H9 (cell line): ENCODE results near the gene STK11IP. TPM values are rescaled to one million over a fixed set of nuclear protein-coding genes. Genes with fewer than 3 reads are reported as not detected.

Experiments used
- DNase-seq: peaks from one replicate; pipeline ENCODE4 v3.0.0-alpha.2; 2017
- H2AFZ ChIP-seq: one replicate; pipeline ENCODE4 v1.6.1; 2013; ENCODE audit warnings: mild to moderate bottlenecking, low read length, control low read depth, moderate library complexity
- H2AK5ac ChIP-seq: 2 replicates; pipeline ENCODE4 v1.6.1; 2013; ENCODE audit warnings: low read length, control low read depth, mixed read lengths; ENCODE audit not compliant: insufficient read length
- H2BK120ac ChIP-seq: one replicate; pipeline ENCODE4 v1.6.1; 2013; ENCODE audit warnings: low read depth, mild to moderate bottlenecking, low read length, control low read depth, inconsistent platforms; ENCODE audit not compliant: poor library complexity, severe bottlenecking
- H2BK12ac ChIP-seq: 2 replicates; pipeline ENCODE4 v1.6.1; 2013; ENCODE audit warnings: low read length, control low read depth, mixed read lengths, low read depth; ENCODE audit not compliant: insufficient read length
- H2BK15ac ChIP-seq: 2 replicates; pipeline ENCODE4 v1.6.1; 2013; ENCODE audit warnings: low read depth, low read length, control low read depth
- H2BK20ac ChIP-seq: one replicate; pipeline ENCODE4 v1.6.1; 2013; ENCODE audit warnings: low read depth, mild to moderate bottlenecking, low read length, control low read depth, inconsistent platforms; ENCODE audit not compliant: poor library complexity, severe bottlenecking
- H2BK5ac ChIP-seq: 2 replicates; pipeline ENCODE4 v1.6.1; 2013; ENCODE audit warnings: low read length, control low read depth, mixed read lengths; ENCODE audit not compliant: insufficient read length
- H3K14ac ChIP-seq: 2 replicates; pipeline ENCODE4 v1.6.1; 2013; ENCODE audit warnings: low read length, control low read depth; ENCODE audit not compliant: insufficient read depth
- H3K18ac ChIP-seq: 2 replicates; pipeline ENCODE4 v1.6.1; 2013; ENCODE audit warnings: low read depth, mild to moderate bottlenecking, mixed read lengths, low read length, control low read depth; ENCODE audit not compliant: insufficient read length
- H3K23ac ChIP-seq: 2 replicates; pipeline ENCODE4 v1.6.1; 2013; ENCODE audit warnings: low read length, control low read depth, mixed read lengths, low read depth; ENCODE audit not compliant: insufficient read length
- H3K23me2 ChIP-seq: 2 replicates; pipeline ENCODE4 v1.6.1; 2013; ENCODE audit warnings: low read depth, mild to moderate bottlenecking, mixed read lengths, low read length, control low read depth; ENCODE audit not compliant: insufficient read length, poor library complexity, severe bottlenecking
- H3K27ac ChIP-seq: 2 replicates; pipeline ENCODE4 v1.5.1; 2013; ENCODE audit warnings: low read length, control low read depth, mixed read lengths, low read depth; ENCODE audit not compliant: insufficient read length
- H3K27me3 ChIP-seq: 2 replicates; pipeline ENCODE4 v1.6.1; 2013; ENCODE audit warnings: low read length, control low read depth, inconsistent platforms; ENCODE audit not compliant: insufficient read depth
- H3K4ac ChIP-seq: 2 replicates; pipeline ENCODE4 v1.6.1; 2013; ENCODE audit warnings: low read depth, mild to moderate bottlenecking, control low read depth, inconsistent platforms, low read length, moderate library complexity
- H3K4me1 ChIP-seq: 2 replicates; pipeline ENCODE4 v1.6.1; 2013; ENCODE audit warnings: low read length, control low read depth, inconsistent platforms; ENCODE audit not compliant: insufficient read depth
- H3K4me2 ChIP-seq: 2 replicates; pipeline ENCODE4 v1.6.1; 2013; ENCODE audit warnings: low read length, control low read depth, mixed read lengths; ENCODE audit not compliant: insufficient read length, insufficient read depth
- H3K56ac ChIP-seq: 2 replicates; pipeline ENCODE4 v1.6.1; 2013; ENCODE audit warnings: low read depth, mild to moderate bottlenecking, mixed read lengths, low read length, control low read depth; ENCODE audit not compliant: insufficient read length
- H3K79me1 ChIP-seq: 2 replicates; pipeline ENCODE4 v1.6.1; 2013; ENCODE audit warnings: low read depth, mild to moderate bottlenecking, moderate library complexity, low read length, control low read depth, inconsistent platforms; ENCODE audit not compliant: insufficient read depth, poor library complexity, severe bottlenecking
- H3K79me2 ChIP-seq: 2 replicates; pipeline ENCODE4 v1.6.1; 2013; ENCODE audit warnings: low read length, control low read depth, inconsistent platforms; ENCODE audit not compliant: insufficient read depth
- H3K9ac ChIP-seq: 2 replicates; pipeline ENCODE4 v1.6.1; 2013; ENCODE audit warnings: low read length, control low read depth, mixed read lengths; ENCODE audit not compliant: insufficient read length; ENCODE audit errors: extremely low read depth
- H3K9me3 ChIP-seq: one replicate; pipeline ENCODE4 v1.6.1; 2013; ENCODE audit warnings: low read depth, low read length, inconsistent platforms; ENCODE audit not compliant: control insufficient read depth
- H3T11ph ChIP-seq: one replicate; pipeline ENCODE4 v1.6.1; 2013; ENCODE audit warnings: mild to moderate bottlenecking, low read length, control low read depth, inconsistent platforms
- H4K20me1 ChIP-seq: one replicate; pipeline ENCODE4 v1.6.1; 2013; ENCODE audit not compliant: control insufficient read depth, insufficient read length, insufficient read depth
- H4K5ac ChIP-seq: 2 replicates; pipeline ENCODE4 v1.6.1; 2013; ENCODE audit warnings: low read depth, mild to moderate bottlenecking, mixed read lengths, low read length, control low read depth; ENCODE audit not compliant: insufficient read length
- H4K8ac ChIP-seq: replicated peaks from 2 replicates; pipeline ENCODE4 v1.6.1; 2013; ENCODE audit warnings: low read length, control low read depth, mixed read lengths, low read depth; ENCODE audit not compliant: insufficient read length
- H4K91ac ChIP-seq: 2 replicates; pipeline ENCODE4 v1.6.1; 2013; ENCODE audit warnings: low read depth, mild to moderate bottlenecking, moderate library complexity, mixed read lengths, low read length, control low read depth; ENCODE audit not compliant: insufficient read length
- H3K27ac Mint-ChIP-seq, 3 experiments: 2 replicates in 2 of 3; 3 replicates in 1 of 3; pipeline ENCODE4 v1.8.0; 2020 to 2021; ENCODE audit warnings: mixed read lengths in 3 of 3, mild to moderate bottlenecking in 1 of 3, moderate library complexity in 1 of 3
- H3K27me3 Mint-ChIP-seq: 2 replicates; pipeline ENCODE4 v1.8.0; 2021; ENCODE audit warnings: low read depth, mild to moderate bottlenecking, moderate library complexity, mixed read lengths
- H3K36me3 Mint-ChIP-seq, 3 experiments: 2 replicates in 2 of 3; 3 replicates in 1 of 3; pipeline ENCODE4 v1.8.0; 2020 to 2021; ENCODE audit warnings: low read depth in 3 of 3, mixed read lengths in 3 of 3; ENCODE audit not compliant: insufficient read depth in 1 of 3
- H3K4me1 Mint-ChIP-seq, 2 experiments: 2 replicates each; pipeline ENCODE4 v1.8.0; 2020; ENCODE audit warnings: mixed read lengths in 2 of 2
- H3K4me3 Mint-ChIP-seq, 2 experiments: 2 replicates in 1 of 2; 3 replicates in 1 of 2; pipeline ENCODE4 v1.8.0; 2020 to 2021; ENCODE audit warnings: mild to moderate bottlenecking in 2 of 2, mixed read lengths in 2 of 2, moderate library complexity in 1 of 2
- H3K9me3 Mint-ChIP-seq, 2 experiments: 2 replicates in 1 of 2; 3 replicates in 1 of 2; pipeline ENCODE4 v1.8.0; 2020; ENCODE audit warnings: mild to moderate bottlenecking in 2 of 2, mixed read lengths in 2 of 2, moderate library complexity in 1 of 2
- WGBS: extraction: QIAGEN DNeasy Blood & Tissue Kit; methylation state at CpG from one replicate; pipeline ENCODE4 v1.1.7; 2013; ENCODE audit warnings: missing lambda C conversion rate, low lambda C conversion rate, mixed read lengths; ENCODE audit not compliant: insufficient read length; ENCODE audit errors: extremely low coverage; 5-methylcytosine and 5-hydroxymethylcytosine counted together
- microRNA-seq: library from miRNA; unstranded; fragments of <30 nt; microRNA quantifications from one replicate; pipeline ENCODE4, GENCODE V29; 2020; ENCODE audit warnings: borderline microRNAs expressed
- total RNA-seq: library from RNA; stranded (reverse); gene quantifications from 2 replicates; pipeline ENCODE4 v1.2.1, GENCODE V29; 2021
- TF ChIP-seq, protein P1 (sequence below): fragments of 200-600 bp; sonication (generic); conservative IDR thresholded peaks from 3 replicates; pipeline ENCODE4 v1.8.0; 2021; ENCODE audit warnings: antibody characterized with exemption, mild to moderate bottlenecking

Gene STK11IP
- total RNA-seq, 1 experiment from 2014 or later, result 31.1 TPM

DNA sequence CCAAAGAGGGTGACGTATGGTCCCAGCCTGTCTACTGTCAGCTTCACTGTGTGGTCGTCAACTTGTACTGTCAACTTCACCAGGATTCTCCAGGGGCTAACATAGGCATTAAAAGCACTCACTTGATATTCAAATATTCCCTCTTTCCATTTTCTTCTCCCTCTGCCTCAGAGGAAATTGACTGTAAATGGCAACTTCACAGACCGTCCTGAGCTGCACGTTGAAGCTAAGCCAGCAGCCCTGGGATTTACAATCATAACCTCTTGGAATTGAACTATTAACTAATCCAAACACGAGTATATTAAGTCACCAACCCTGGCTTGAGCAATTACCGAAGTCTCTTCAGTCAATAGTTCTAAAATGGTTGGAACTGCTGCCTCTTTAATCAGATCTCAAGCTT is 68.3 kb downstream of the STK11IP start:
- H2BK20ac ChIP-seq, result no peak overlapping the region
- Mint-ChIP-seq H3K36me3 (peaks cover 3 to 11% (median 5%) of the 10 kb centered on the region in 3 experiments; a peak in 4 of 7 replicates), H3K9me3 (peaks cover 10% of the 10 kb centered on the region in 2 experiments; a peak in 3 of 5 replicates), H3K27me3 (peaks cover 1% of the 10 kb centered on the region; the same call in 1 of the 2 replicates), H3K4me1 (peaks cover 22 to 29% of the 10 kb centered on the region in 2 experiments), H3K27ac (no peak overlapping the region; a peak in 1 of 7 replicates), H3K4me3 (no peak overlapping the region)
- H3K23ac ChIP-seq, result no peak overlapping the region
- H4K20me1 ChIP-seq, result no peaks in the 10 kb centered on the region
- H4K8ac ChIP-seq, result no peak overlapping the region
- H2BK120ac ChIP-seq, result no peak overlapping the region
- H3K56ac ChIP-seq, result no peak overlapping the region
- no peak overlapping the region for H3K18ac ChIP-seq
- H3K4ac ChIP-seq, result no peak overlapping the region
- no peak overlapping the region for H3K4me2 ChIP-seq
- no peak overlapping the region for H3K9ac ChIP-seq
- H3K79me2 ChIP-seq, result no peaks in the 10 kb centered on the region
- no peak overlapping the region for H2BK5ac ChIP-seq
- H3K9me3 ChIP-seq, result no peaks in the 10 kb centered on the region
- H2BK12ac ChIP-seq, result no peak overlapping the region
- H3T11ph ChIP-seq, result no peak overlapping the region
- H4K91ac ChIP-seq, result no peak overlapping the region
- no peaks in the 10 kb centered on the region for H3K79me1 ChIP-seq
- H3K23me2 ChIP-seq, result no peaks in the 10 kb centered on the region
- no peaks in the 10 kb centered on the region for H3K4me1 ChIP-seq
- no peak overlapping the region for H3K27ac ChIP-seq
- H2AK5ac ChIP-seq, result no peak overlapping the region
- TF ChIP-seq, protein P1, sequence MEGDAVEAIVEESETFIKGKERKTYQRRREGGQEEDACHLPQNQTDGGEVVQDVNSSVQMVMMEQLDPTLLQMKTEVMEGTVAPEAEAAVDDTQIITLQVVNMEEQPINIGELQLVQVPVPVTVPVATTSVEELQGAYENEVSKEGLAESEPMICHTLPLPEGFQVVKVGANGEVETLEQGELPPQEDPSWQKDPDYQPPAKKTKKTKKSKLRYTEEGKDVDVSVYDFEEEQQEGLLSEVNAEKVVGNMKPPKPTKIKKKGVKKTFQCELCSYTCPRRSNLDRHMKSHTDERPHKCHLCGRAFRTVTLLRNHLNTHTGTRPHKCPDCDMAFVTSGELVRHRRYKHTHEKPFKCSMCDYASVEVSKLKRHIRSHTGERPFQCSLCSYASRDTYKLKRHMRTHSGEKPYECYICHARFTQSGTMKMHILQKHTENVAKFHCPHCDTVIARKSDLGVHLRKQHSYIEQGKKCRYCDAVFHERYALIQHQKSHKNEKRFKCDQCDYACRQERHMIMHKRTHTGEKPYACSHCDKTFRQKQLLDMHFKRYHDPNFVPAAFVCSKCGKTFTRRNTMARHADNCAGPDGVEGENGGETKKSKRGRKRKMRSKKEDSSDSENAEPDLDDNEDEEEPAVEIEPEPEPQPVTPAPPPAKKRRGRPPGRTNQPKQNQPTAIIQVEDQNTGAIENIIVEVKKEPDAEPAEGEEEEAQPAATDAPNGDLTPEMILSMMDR, result no peak
- H2BK15ac ChIP-seq, result no peak overlapping the region
- no peak overlapping the region for H2AFZ ChIP-seq
- H3K14ac ChIP-seq, result no peak overlapping the region
- DNase-seq, result no peak
- no peak overlapping the region for H4K5ac ChIP-seq
- H3K27me3 ChIP-seq, result no peaks in the 10 kb centered on the region
- WGBS, result no CpG with 5 or more reads among the region's 6 CpGs

Small RNA genes lying within 50 kb of the gene (microRNA-seq; reads per million reads assigned to microRNA genes)
- gene MIR3132, result not detected

Other genes starting within 250 kb of the STK11IP start
- 60.9 and 63.5 TPM in 2 replicates for gene DNPEP, start 209.9 kb upstream of the STK11IP start, total RNA-seq
- gene DES, start 179.5 kb upstream of the STK11IP start, total RNA-seq, result 3.0 and 4.6 TPM in 2 replicates
- 23.7 and 25.2 TPM in 2 replicates for gene SPEG, start 163.0 kb upstream of the STK11IP start, total RNA-seq
- gene GMPPA, start 99.0 kb upstream of the STK11IP start, total RNA-seq, result 32.0 and 34.5 TPM in 2 replicates
- gene ASIC4, start 83.4 kb upstream of the STK11IP start, total RNA-seq, result 0.37 and 0.42 TPM in 2 replicates
- 45.1 and 46.5 TPM in 2 replicates for gene CHPF, start 54.0 kb upstream of the STK11IP start, total RNA-seq
- gene TMEM198, start 53.8 kb upstream of the STK11IP start, total RNA-seq, result 7.7 and 8.8 TPM in 2 replicates
- 139 and 140 TPM in 2 replicates for gene OBSL1, start 26.3 kb upstream of the STK11IP start, total RNA-seq
- 0.24 and 0.31 TPM in 2 replicates for gene INHA, start 25.5 kb upstream of the STK11IP start, total RNA-seq
- gene SLC4A3, start 29.8 kb downstream of the STK11IP start, total RNA-seq, result 10.7 and 11.1 TPM in 2 replicates